Ascending aorta (tissue), 2 donors: Measurements from ENCODE around the gene EHBP1L1. TPM values are rescaled to one million over a fixed set of nuclear protein-coding genes. Genes with fewer than 3 reads are reported as not detected.

Experiments used
- DNase-seq, 2 donors: peaks; one replicate each; pipeline ENCODE4 v3.0.0-alpha.2; 2019; ENCODE audit warnings: low spot score in 2 of 2
- H3K27ac ChIP-seq, 2 donors: fragments of 200-600 bp; sonication (generic); one replicate each; pipeline ENCODE4 v1.5.1; 2016 to 2017; ENCODE audit warnings: mild to moderate bottlenecking in 1 of 2
- H3K27me3 ChIP-seq: fragments of 200-600 bp; sonication (generic); one replicate; pipeline ENCODE4 v1.5.1; 2017
- H3K36me3 ChIP-seq, 2 donors: fragments of 200-600 bp; sonication (generic); one replicate each; pipeline ENCODE4 v1.5.1; 2016
- H3K4me1 ChIP-seq, 2 donors: fragments of 200-600 bp; sonication (generic); one replicate each; pipeline ENCODE4 v1.5.1; 2016 to 2017; ENCODE audit warnings: mild to moderate bottlenecking in 1 of 2
- H3K4me3 ChIP-seq, 2 donors: fragments of 200-600 bp; sonication (generic); one replicate each; pipeline ENCODE4 v1.5.1; 2016 to 2017; ENCODE audit warnings: mild to moderate bottlenecking in 1 of 2
- H3K9me3 ChIP-seq, 2 donors: fragments of 200-600 bp; sonication (generic); one replicate each; pipeline ENCODE4 v1.5.1; 2016
- CTCF ChIP-seq, 3 experiments: fragments of 200-600 bp in 2 of 3; fragments of 450-650 bp in 1 of 3; sonication (generic) in 2 of 3; IDR thresholded peaks; one replicate each; pipeline ENCODE4 v1.5.1; 2016 to 2019; ENCODE audit warnings: antibody characterized with exemption in 3 of 3, mild to moderate bottlenecking in 1 of 3, moderate library complexity in 1 of 3
- intact Hi-C: fragments of 100-400 bp; cut with DNase I; formaldehyde crosslinking; loops from one replicate; pipeline ENCODE4 v1.15.1; 2023
- total RNA-seq: library from RNA; depleted of rRNA; stranded (reverse); fragments of >200 nt; gene quantifications from one replicate; pipeline ENCODE4 v1.1.0, GENCODE V29; 2016

EHBP1L1 gene
- total RNA-seq, 1 donor from 2014 or later, result 418 TPM

GRCh38 chr11:65611758-65612603 is 36.1 kb downstream of the EHBP1L1 start:
- peak overlapping the region; percentile 90 to 95 for H3K27ac ChIP-seq
- no peak for DNase-seq
- TF ChIP-seq CTCF (IDR thresholded peaks at IDR 0.05), result no peak
- no peaks in the 10 kb centered on the region for H3K27me3 ChIP-seq
- peaks cover 19 to 41% of the 10 kb centered on the region in 2 donors for H3K4me1 ChIP-seq
- no peaks in the 10 kb centered on the region for H3K9me3 ChIP-seq
- H3K4me3 ChIP-seq, result peak overlapping the region; percentile 76 to 87
- intact Hi-C loops, result loop anchor here (5.0 to 10.0 kb wide), 2 partner anchors 85 to 103 kb away; partner anchors contain the start of genes KAT5 and SCYL1
- H3K36me3 ChIP-seq, result peaks cover 2 to 14% of the 10 kb centered on the region in 2 donors

GRCh38 chr11:65612691-65613090 is 36.8 kb downstream of the EHBP1L1 start:
- Histone ChIP-seq H3K36me3 (peaks cover 9 to 21% of the 10 kb centered on the region in 2 donors), H3K27ac (peak overlapping the region; percentile 90 to 95), H3K4me1 (peaks cover 21 to 40% of the 10 kb centered on the region in 2 donors), H3K4me3 (peak overlapping the region; percentile 76 to 87), H3K27me3 (no peaks in the 10 kb centered on the region), H3K9me3 (no peaks in the 10 kb centered on the region)
- intact Hi-C loops, result loop anchor here (5.0 to 10.0 kb wide), 2 partner anchors 85 to 102 kb away; partner anchors contain the start of genes KAT5 and SCYL1
- TF ChIP-seq CTCF (IDR thresholded peaks at IDR 0.05), result no peak
- no peak for DNase-seq

- Histone ChIP-seq H3K36me3 (peaks cover 15 to 21% of the 10 kb centered on the region in 2 donors), H3K27ac (peak overlapping the region; percentile 90 to 95), H3K4me1 (peaks cover 21 to 35% of the 10 kb centered on the region in 2 donors), H3K4me3 (peak overlapping the region; percentile 76 to 87), H3K9me3 (no peaks in the 10 kb centered on the region), H3K27me3 (no peaks in the 10 kb centered on the region)
- intact Hi-C loops, result loop anchor here (5.0 to 10.0 kb wide), 2 partner anchors 86 to 101 kb away; partner anchors contain the start of genes KAT5 and SCYL1
- TF ChIP-seq CTCF (IDR thresholded peaks at IDR 0.05), result no peak
- DNase-seq, result no peak
Observed at GRCh38 chr11:65613091-65613928, 37.5 kb downstream of the EHBP1L1 start.

- Histone ChIP-seq H3K9me3 (no peaks in the 10 kb centered on the region), H3K27ac (peak within 1 kb of the TSS; percentile 90 to 95), H3K36me3 (peaks cover 35 to 38% of the 10 kb centered on the region in 2 donors), H3K4me1 (peaks cover 21 to 35% of the 10 kb centered on the region in 2 donors), H3K27me3 (no peaks in the 10 kb centered on the region), H3K4me3 (peak within 1 kb of the TSS; percentile 95 to 99)
- TF ChIP-seq CTCF (IDR thresholded peaks at IDR 0.05), result no peak
- peak; percentile 100 for DNase-seq
- intact Hi-C loops, result loop anchor here (1.0 to 10.0 kb wide), 7 partner anchors 37 to 243 kb away; partner anchors contain the start of genes CFL1, KAT5 and SNX32
Observed at GRCh38 chr11:65615229-65615949, 39.5 kb downstream of the EHBP1L1 start, which contains the start of gene PCNX3. Gene PCNX3 (plus strand): TSS chr11:65615776. CDS start chr11:65616312, 536 bp downstream.
